Suppressor macrophage treated with lipopolysaccharide for 1 hour (primary cell): ENCODE results near the gene PPFIA4.
A peak's percentile ranks its signal among the peaks of the same experiment; 100 is the strongest.
"Not testable (repeated sequence)": the region's sequence is repeated elsewhere in the genome, so short reads cannot be mapped to it uniquely, and the experiment has no call there.

ENCODE experiments used
- DNase-seq, 3 donors: peaks; one replicate each; pipeline ENCODE4 v3.0.0-alpha.2; 2020 to 2022

The PPFIA4 gene

GRCh38 chr1:203026031-203026665 is at the start of gene PPFIA4:
Gene PPFIA4, plus strand, starts transcription at chr1:203026491. Its CDS starts 12,518 bp downstream, at chr1:203039009.
- peak; percentile 78 to 95 (median 90) for DNase-seq

- peak in 2 of 3 donors; percentile 57 to 61 for DNase-seq
These were observed 49.7 kb upstream of the PPFIA4 start for GRCh38 chr1:202976633-202977032.

GRCh38 chr1:202979459-202979858 is 46.8 kb upstream of the PPFIA4 start:
- no peak for DNase-seq

GRCh38 chr1:202981939-202982338 is 44.4 kb upstream of the PPFIA4 start:
- DNase-seq, result no peak

GRCh38 chr1:202982715-202983430 is 43.4 kb upstream of the PPFIA4 start:
- DNase-seq, result peak; percentile 44 to 77 (median 62)

- not testable (repeated sequence) for DNase-seq
These were observed 40.2 kb upstream of the PPFIA4 start for GRCh38 chr1:202986120-202986519.

GRCh38 chr1:202987255-202987654 is 39.0 kb upstream of the PPFIA4 start:
- no peak for DNase-seq

- peak in 2 of 3 donors; percentile 20 to 33 for DNase-seq
These were observed 38.2 kb upstream of the PPFIA4 start for GRCh38 chr1:202987922-202988583.

- peak in 2 of 3 donors; percentile 29 to 38 for DNase-seq
These were observed 36.4 kb upstream of the PPFIA4 start for GRCh38 chr1:202989879-202990278.

- no peak for DNase-seq
These were observed 35.2 kb upstream of the PPFIA4 start for GRCh38 chr1:202991112-202991511.

GRCh38 chr1:202994756-202995155 is 31.5 kb upstream of the PPFIA4 start:
- DNase-seq, result no peak

- peak; percentile 84 to 87 (median 85) for DNase-seq
These were observed 27.2 kb upstream of the PPFIA4 start for GRCh38 chr1:202998836-202999750.

- DNase-seq, result no peak
These were observed 25.9 kb upstream of the PPFIA4 start for GRCh38 chr1:203000217-203000944.

GRCh38 chr1:203001986-203002385 is 24.3 kb upstream of the PPFIA4 start:
- no peak for DNase-seq

GRCh38 chr1:203002951-203003350 is 23.3 kb upstream of the PPFIA4 start:
- DNase-seq, result no peak

GRCh38 chr1:203005395-203006142 is 20.7 kb upstream of the PPFIA4 start:
- DNase-seq, result peak in 2 of 3 donors; percentile 34 to 39

- peak; percentile 98 to 99 (median 98) for DNase-seq
These were observed 19.1 kb upstream of the PPFIA4 start, which contains the start of gene TMEM183A for GRCh38 chr1:203006948-203007871. Gene TMEM183A, plus strand, starts transcription at chr1:203007374. Its CDS starts 92 bp downstream, at chr1:203007466.

- DNase-seq, result no peak
These were observed 17.1 kb upstream of the PPFIA4 start for GRCh38 chr1:203009185-203009584.

- DNase-seq, result no peak
These were observed 14.7 kb upstream of the PPFIA4 start for GRCh38 chr1:203011582-203011981.

GRCh38 chr1:203017061-203017460 is 9.2 kb upstream of the PPFIA4 start:
- no peak for DNase-seq
